ENCODE data around the gene PFDN4.

The PFDN4 gene

GRCh38 chr20:54207743-54208547, at the start of gene PFDN4:
TSS of gene PFDN4 (plus strand) at chr20:54208087. CDS start at chr20:54208101, 14 bp downstream.
- peak; percentile 92 for DNase-seq (ENCODE audit: low spot score)

- DNase-seq (ENCODE audit: low spot score), result no peak
Measured at GRCh38 chr20:54158226-54158625, 49.7 kb upstream of the PFDN4 start.

GRCh38 chr20:54158856-54159418, 49.0 kb upstream of the PFDN4 start:
- DNase-seq (ENCODE audit: low spot score), result no peak

- no peak for DNase-seq (ENCODE audit: low spot score)
Measured at GRCh38 chr20:54160065-54161007, 47.6 kb upstream of the PFDN4 start.

GRCh38 chr20:54161008-54161820, 46.7 kb upstream of the PFDN4 start:
- DNase-seq (ENCODE audit: low spot score), result no peak

- DNase-seq (ENCODE audit: low spot score), result no peak
Measured at GRCh38 chr20:54161821-54162149, 46.1 kb upstream of the PFDN4 start.

- no peak for DNase-seq (ENCODE audit: low spot score)
Measured at GRCh38 chr20:54162378-54163009, 45.4 kb upstream of the PFDN4 start.

GRCh38 chr20:54163402-54163801, 44.5 kb upstream of the PFDN4 start:
- DNase-seq (ENCODE audit: low spot score), result no peak

GRCh38 chr20:54165014-54165413, 42.9 kb upstream of the PFDN4 start:
- DNase-seq (ENCODE audit: low spot score), result no peak

GRCh38 chr20:54165803-54166202, 42.1 kb upstream of the PFDN4 start:
- DNase-seq (ENCODE audit: low spot score), result no peak

- no peak for DNase-seq (ENCODE audit: low spot score)
Measured at GRCh38 chr20:54166987-54167662, 40.8 kb upstream of the PFDN4 start.

- peak; percentile 60 for DNase-seq (ENCODE audit: low spot score)
Measured at GRCh38 chr20:54167909-54168872, 39.7 kb upstream of the PFDN4 start.

- DNase-seq (ENCODE audit: low spot score), result peak; percentile 29
Measured at GRCh38 chr20:54168961-54169862, 38.7 kb upstream of the PFDN4 start.

- DNase-seq (ENCODE audit: low spot score), result no peak
Measured at GRCh38 chr20:54170026-54170471, 37.8 kb upstream of the PFDN4 start.

- DNase-seq (ENCODE audit: low spot score), result no peak
Measured at GRCh38 chr20:54170963-54171362, 36.9 kb upstream of the PFDN4 start.

GRCh38 chr20:54172532-54172855, 35.4 kb upstream of the PFDN4 start:
- DNase-seq (ENCODE audit: low spot score), result no peak

GRCh38 chr20:54172856-54173652, 34.8 kb upstream of the PFDN4 start:
- no peak for DNase-seq (ENCODE audit: low spot score)
